GM18909 (cell line): ENCODE measurements around the gene FBXL22.

Source experiments
- ATAC-seq: cut with Tn5 transposase; IDR thresholded peaks from one replicate; pipeline ENCODE4 v1.9.1; 2021; ENCODE audit warnings: mild to moderate bottlenecking; ENCODE audit not compliant: unreplicated experiment, poor library complexity

FBXL22 gene

GRCh38 chr15:63593705-63594671 is 3.2 kb upstream of the FBXL22 start:
- ATAC-seq = no peak

GRCh38 chr15:63595065-63595464 is 2.1 kb upstream of the FBXL22 start:
- ATAC-seq = no peak

DNA sequence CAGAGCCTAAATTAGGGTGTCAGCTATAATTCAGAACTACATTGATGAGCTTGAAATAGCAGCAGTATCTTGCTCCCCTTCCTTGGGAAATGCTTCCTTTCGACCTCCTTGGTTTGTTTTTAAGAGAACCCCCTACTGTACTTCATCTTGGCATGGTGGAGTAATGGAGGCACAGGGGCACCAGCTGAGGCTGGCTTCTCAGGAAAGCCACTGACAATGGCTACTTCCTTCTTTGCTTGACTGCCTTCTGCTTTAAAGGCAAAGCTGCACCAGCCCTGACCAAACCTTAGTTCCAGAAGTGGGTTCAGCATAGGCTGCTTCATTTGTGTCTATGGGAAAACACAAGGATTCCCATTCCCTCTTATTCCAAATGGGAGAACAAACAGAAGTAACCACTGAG is 1.5 kb upstream of the FBXL22 start:
- no peak for ATAC-seq

- ATAC-seq = no peak
Observed at GRCh38 chr15:63596676-63597037, 530 bp upstream of the FBXL22 start.

- no peak for ATAC-seq
Observed at GRCh38 chr15:63597821-63598220, 634 bp downstream of the FBXL22 start.

GRCh38 chr15:63598473-63599400 is 1.6 kb downstream of the FBXL22 start:
- no peak for ATAC-seq

- ATAC-seq = no peak
Observed at GRCh38 chr15:63599401-63600000, 2.3 kb downstream of the FBXL22 start.

DNA sequence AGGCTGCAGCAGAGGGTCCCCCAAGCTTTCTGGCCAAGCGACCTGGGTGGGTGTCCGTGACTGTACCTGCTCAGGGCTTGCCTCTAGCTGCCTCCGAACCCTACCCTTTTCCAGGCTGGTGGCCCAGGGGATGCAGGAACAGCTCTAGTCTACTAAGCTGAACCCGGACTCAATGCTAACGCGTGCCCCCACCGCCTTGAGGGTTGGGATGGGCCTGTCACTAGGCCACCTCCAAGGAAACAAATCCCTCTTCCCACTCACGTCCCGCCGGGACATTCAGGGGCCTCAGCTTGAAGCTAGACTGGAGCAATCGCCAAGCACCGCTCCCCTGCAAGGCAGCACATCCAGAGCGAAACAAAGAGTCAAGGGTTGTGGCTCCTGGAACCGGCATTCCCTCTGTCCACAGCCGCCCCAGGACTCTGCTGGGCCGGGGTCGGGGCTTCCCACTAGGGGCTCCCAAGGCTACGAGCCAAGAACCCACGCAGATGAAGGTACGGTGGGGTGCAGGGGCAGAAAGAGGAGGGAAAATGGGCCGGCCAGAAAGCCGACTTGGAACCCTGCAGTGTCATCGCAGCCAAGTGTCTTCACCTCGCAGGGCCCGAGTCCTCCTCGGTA is 2.9 kb downstream of the FBXL22 start:
- no peak for ATAC-seq

DNA sequence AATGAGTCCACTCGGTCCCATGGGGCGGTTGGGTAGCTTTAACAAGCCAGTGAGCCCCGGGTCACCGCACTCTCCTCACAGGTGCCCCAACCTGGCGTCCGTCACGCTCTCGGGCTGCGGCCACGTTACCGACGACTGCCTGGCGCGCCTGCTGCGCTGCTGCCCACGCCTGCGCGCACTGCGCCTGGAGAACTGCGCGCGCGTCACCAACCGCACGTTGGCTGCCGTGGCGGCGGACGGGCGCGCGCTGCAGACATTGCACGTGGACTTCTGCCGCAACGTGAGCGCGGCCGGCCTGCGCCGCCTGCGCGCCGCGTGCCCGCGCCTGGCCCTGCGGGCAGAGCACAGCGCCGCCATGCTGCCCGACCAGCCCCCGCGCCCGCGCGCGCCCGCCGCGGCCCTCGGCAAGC is 3.4 kb downstream of the FBXL22 start:
- peak; percentile 78 for ATAC-seq

- peak; percentile 22 for ATAC-seq
Observed at GRCh38 chr15:63601026-63601703, 4.0 kb downstream of the FBXL22 start.

GRCh38 chr15:63601704-63602185 is 4.6 kb downstream of the FBXL22 start:
- ATAC-seq = no peak

DNA sequence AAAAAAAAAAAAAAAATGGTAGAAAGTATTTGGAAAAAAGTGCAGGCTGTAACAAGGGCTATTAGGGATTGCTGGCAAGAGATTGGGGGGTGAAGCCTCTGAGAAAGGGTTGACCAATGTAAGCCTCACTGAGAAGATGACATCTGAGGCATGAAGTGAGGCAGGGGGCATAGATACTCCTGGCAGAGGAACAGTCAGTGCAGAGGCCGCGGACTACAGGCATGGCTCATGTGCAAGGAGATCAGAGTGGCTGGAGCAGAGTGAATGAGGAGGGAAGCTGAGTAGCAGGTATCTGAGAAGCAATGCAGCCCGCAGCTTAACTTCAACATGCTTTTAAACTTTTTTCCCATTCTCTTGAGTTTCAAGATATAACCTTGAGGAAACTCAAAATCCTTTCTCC is 5.4 kb downstream of the FBXL22 start:
- ATAC-seq = no peak

DNA sequence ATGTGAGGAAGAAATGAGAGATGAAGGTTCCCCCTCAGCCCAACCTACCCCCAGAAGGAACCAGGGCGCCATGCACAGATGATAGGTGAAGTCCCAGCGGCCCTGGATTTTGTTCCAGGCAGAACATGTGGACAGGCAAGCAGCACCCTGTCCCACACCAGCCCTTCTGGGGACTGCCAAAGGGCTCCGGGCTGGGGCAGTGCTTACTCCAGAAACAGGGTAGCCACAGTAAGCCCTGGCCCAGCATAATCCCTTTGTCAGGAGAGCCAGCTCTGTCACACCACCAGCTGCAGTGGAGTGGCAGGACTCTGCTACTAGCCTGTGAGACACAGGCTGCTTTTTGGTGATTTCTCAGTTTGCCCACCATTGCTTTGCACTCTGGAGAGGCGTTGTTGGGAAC is 6.3 kb downstream of the FBXL22 start:
- no peak for ATAC-seq

- ATAC-seq = no peak
Observed at GRCh38 chr15:63604281-63604680, 7.1 kb downstream of the FBXL22 start.

- no peak for ATAC-seq
Observed at GRCh38 chr15:63605036-63605435, 7.8 kb downstream of the FBXL22 start.

DNA sequence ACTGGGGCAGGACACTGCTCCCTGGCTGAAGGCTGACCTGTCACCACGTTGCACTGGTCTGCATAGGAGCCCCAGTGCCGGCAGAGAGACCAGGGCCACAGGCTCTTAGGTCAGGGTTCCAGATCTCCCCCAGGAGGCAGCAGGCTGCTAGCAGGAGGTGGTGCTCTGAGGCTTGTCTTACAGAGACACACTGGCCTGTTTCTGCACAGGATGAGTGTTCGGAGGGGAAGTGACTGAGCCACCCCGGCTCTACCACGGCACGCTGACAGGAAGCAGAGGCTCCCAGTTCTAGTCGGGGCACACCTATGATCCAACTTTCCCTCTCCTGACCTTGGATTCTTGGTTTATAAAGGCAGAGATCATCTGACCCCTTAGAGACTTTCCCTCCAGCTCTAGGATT is 8.6 kb downstream of the FBXL22 start:
- ATAC-seq = no peak

- ATAC-seq = no peak
Observed at GRCh38 chr15:63606308-63606707, 9.1 kb downstream of the FBXL22 start.

- no peak for ATAC-seq
Observed at GRCh38 chr15:63608989-63609388, 11.8 kb downstream of the FBXL22 start.

DNA sequence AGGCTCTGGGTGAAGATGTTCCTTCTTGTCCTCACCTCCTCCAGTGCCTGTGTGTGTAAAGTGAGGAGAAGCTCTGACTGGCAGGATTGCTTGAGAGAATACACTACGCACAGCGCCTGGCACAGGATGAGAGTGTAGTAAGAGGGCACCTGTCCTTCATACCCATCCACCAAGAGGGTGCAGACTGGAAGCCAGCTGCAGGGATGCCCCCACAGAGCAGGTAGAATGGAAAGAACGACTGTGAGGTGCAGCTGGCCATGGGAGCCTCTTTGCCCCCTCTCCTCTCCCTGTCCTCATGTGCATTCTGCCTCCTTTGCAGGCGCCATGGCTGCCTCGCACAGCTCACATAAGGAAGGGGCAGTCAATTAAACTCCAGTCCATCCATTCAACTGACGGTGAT is 12.3 kb downstream of the FBXL22 start:
- ATAC-seq = no peak
